ENCODE results near the gene PDPK1. TPM values are rescaled to one million over a fixed set of nuclear protein-coding genes. Genes with fewer than 3 reads are reported as not detected.
"Not testable (repeated sequence)": the region's sequence is repeated elsewhere in the genome, so short reads cannot be mapped to it uniquely, and the experiment has no call there.

Gene PDPK1
- total and polyA plus RNA-seq, 4 donors: 12.1 to 28.1 (median 18.2) TPM

DNA sequence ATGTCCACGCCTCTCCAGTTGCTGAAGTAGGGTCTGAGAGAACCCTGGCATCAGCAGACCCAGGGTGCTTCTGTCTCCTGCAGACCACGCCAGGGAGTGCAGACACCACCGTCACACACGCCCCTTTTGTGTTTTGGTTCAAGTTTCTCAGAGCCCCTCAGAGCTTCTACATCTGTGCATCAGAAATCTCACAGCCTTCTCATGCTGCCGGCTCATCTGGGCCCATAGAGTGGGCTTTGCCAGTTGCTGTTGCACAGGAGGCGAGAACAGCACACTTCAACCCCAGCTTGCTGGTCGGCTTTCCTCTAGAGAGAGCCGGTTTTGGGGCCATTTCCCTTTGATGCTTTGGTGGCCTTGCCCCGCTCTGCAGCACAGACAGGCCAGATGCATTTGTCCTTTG is 60.9 kb downstream of the PDPK1 start:
- no peak overlapping the region for H3K9ac ChIP-seq (ENCODE audit: low read depth in 1 of 2, low read length in 2 of 2)
- peaks cover 0 to 6% (median 1%) of the 10 kb centered on the region in 4 donors for H3K4me1 ChIP-seq (ENCODE audit: control insufficient read depth in 4 of 4, insufficient read depth in 4 of 4, low read length in 3 of 4)
- H3K27me3 ChIP-seq (ENCODE audit: control insufficient read depth in 4 of 4, insufficient read depth in 4 of 4, low read length in 3 of 4): no peaks in the 10 kb centered on the region
- peaks cover 17 to 36% (median 30%) of the 10 kb centered on the region in 4 donors for H3K36me3 ChIP-seq (ENCODE audit: control insufficient read depth in 4 of 4, insufficient read depth in 3 of 4, low read depth in 1 of 4, low read length in 3 of 4)
- DNase-seq (ENCODE audit: low spot score): no peak
- WGBS: 95% methylated on average over 9 of the region's 9 CpGs
- H3K4me3 ChIP-seq (ENCODE audit: low read depth in 1 of 3, low read length in 3 of 3): no peak overlapping the region
- no peaks in the 10 kb centered on the region for H3K9me3 ChIP-seq (ENCODE audit: control insufficient read depth in 4 of 4, low read length in 3 of 4)
- H3K27ac ChIP-seq (ENCODE audit: low read depth in 1 of 2, low read length in 2 of 2): no peak overlapping the region
- no peak for TF ChIP-seq EGR1 (IDR thresholded peaks at IDR 0.05; ENCODE audit: low read depth in 2 of 2)

DNA sequence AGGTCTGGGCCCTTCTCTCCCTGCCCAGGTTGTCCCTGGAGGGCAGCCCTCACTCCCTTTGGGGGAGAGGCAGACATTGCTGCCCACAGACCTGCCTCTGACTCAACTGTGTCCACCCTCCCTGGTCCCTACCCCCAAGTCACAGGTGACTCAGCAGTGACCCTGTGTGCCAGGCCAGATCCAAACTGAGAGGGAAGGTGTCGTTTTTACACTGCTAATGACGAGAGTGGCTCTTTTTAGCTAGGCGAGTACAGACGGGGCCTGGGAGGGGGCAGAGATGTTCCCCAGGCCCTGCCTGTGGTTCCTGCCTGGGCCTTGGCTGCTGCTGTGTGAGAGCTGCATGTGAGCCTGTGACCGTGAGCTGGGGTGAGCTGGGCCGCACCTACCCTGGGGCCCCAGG is 61.3 kb downstream of the PDPK1 start:
- not testable (repeated sequence) for H3K9ac ChIP-seq (ENCODE audit: low read depth in 1 of 2, low read length in 2 of 2)

DNA sequence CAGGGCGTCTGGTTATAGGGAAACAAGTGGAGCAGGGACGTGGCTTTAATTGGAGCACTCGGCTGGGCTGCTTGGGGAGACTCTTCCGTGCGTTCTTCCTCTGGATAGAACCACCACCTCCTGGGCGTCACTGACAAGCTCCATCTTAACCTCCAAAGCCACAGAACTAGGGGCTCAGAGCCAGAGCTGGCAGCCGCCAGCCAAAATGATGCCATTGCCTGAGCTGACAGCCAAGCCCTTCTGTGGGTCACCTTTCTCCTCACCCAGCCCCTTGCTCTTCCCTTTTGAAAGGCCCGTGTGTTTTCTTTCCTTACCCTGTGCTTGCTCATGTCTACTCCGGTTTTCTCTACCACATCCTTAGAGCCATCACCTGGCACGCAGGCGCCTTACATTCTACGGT is 62.0 kb downstream of the PDPK1 start:
- not testable (repeated sequence) for H3K27me3 ChIP-seq (ENCODE audit: control insufficient read depth in 4 of 4, insufficient read depth in 4 of 4, low read length in 3 of 4); H3K9ac ChIP-seq (ENCODE audit: low read depth in 1 of 2, low read length in 2 of 2); H3K4me3 ChIP-seq (ENCODE audit: low read depth in 1 of 3, low read length in 3 of 3); H3K9me3 ChIP-seq (ENCODE audit: control insufficient read depth in 4 of 4, low read length in 3 of 4); H3K4me1 ChIP-seq (ENCODE audit: control insufficient read depth in 4 of 4, insufficient read depth in 4 of 4, low read length in 3 of 4); H3K27ac ChIP-seq (ENCODE audit: low read depth in 1 of 2, low read length in 2 of 2); DNase-seq (ENCODE audit: low spot score)
- H3K36me3 ChIP-seq (ENCODE audit: control insufficient read depth in 4 of 4, insufficient read depth in 3 of 4, low read depth in 1 of 4, low read length in 3 of 4): peaks cover 17 to 36% (median 29%) of the 10 kb centered on the region in 4 donors
- 92% methylated on average over 9 of the region's 12 CpGs for whole genome bisulfite sequencing

More for the DNA sequence above, 61.3 kb downstream of the PDPK1 start:
- not testable (repeated sequence) for DNase-seq (ENCODE audit: low spot score); H3K4me3 ChIP-seq (ENCODE audit: low read depth in 1 of 3, low read length in 3 of 3); H3K9me3 ChIP-seq (ENCODE audit: control insufficient read depth in 4 of 4, low read length in 3 of 4); H3K27me3 ChIP-seq (ENCODE audit: control insufficient read depth in 4 of 4, insufficient read depth in 4 of 4, low read length in 3 of 4); H3K27ac ChIP-seq (ENCODE audit: low read depth in 1 of 2, low read length in 2 of 2); H3K4me1 ChIP-seq (ENCODE audit: control insufficient read depth in 4 of 4, insufficient read depth in 4 of 4, low read length in 3 of 4)
- 94% methylated on average over 4 of the region's 6 CpGs for WGBS
- H3K36me3 ChIP-seq (ENCODE audit: control insufficient read depth in 4 of 4, insufficient read depth in 3 of 4, low read depth in 1 of 4, low read length in 3 of 4): peaks cover 17 to 36% (median 30%) of the 10 kb centered on the region in 4 donors

DNA sequence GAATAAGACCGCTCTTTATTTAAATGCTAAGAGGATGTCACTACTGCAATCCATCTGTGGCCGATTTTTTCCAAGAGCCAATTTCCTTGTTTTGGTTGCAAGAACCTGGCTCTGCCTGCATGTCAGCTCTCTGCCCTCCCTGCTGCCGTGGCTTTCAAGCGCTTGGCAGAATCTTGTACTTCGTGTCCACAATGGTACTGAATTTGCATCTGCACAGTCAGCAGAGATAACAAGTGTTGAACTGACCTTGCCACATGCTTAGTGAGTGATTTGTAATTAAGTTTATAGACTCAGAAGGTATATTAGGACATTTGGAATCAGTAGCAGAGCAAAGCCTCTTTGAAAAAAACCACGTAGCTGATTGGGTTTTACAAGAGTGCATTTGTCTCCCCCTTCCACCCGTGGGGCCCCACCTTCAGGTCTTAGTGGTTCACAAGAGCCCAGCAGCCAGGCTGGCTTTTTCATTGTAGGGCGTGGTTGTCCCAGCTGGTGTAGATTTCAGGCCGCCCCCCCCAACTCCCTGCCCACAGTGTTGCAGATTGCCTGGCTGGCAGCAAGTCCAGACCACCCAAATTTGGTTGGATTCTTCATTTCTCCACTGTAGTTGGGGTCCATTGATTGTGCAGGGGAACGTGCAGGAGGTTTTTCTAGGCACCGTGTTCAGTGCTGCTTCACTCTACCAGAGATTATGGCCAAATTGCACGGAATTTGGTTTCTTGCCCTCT is 63.6 kb downstream of the PDPK1 start:
- not testable (repeated sequence) for H3K27ac ChIP-seq (ENCODE audit: low read depth in 1 of 2, low read length in 2 of 2); H3K9me3 ChIP-seq (ENCODE audit: control insufficient read depth in 4 of 4, low read length in 3 of 4); DNase-seq (ENCODE audit: low spot score); H3K27me3 ChIP-seq (ENCODE audit: control insufficient read depth in 4 of 4, insufficient read depth in 4 of 4, low read length in 3 of 4); H3K9ac ChIP-seq (ENCODE audit: low read depth in 1 of 2, low read length in 2 of 2); H3K4me3 ChIP-seq (ENCODE audit: low read depth in 1 of 3, low read length in 3 of 3); H3K4me1 ChIP-seq (ENCODE audit: control insufficient read depth in 4 of 4, insufficient read depth in 4 of 4, low read length in 3 of 4)
- WGBS: 74% methylated on average over 11 of the region's 12 CpGs
- peaks cover 15 to 26% (median 22%) of the 10 kb centered on the region in 4 donors for H3K36me3 ChIP-seq (ENCODE audit: control insufficient read depth in 4 of 4, insufficient read depth in 3 of 4, low read depth in 1 of 4, low read length in 3 of 4)

DNA sequence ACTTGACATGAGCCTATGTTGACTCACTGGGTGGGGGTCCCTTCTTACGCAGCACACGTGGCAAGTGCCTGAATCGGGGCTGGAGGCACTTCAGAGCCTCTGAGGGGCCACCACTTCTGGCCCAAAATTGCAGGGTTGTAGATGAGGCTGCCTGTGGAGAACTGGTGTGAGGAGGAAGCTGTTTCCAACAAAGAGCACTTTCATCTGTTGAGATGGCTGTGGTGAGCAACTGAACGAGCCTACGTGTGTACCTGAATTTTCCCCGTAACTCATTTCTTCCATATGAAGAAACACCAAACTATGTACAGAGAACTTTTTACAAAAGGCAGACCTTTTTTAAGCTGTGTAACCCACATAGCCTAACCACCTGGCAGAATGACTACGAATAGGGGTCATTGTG is 64.4 kb downstream of the PDPK1 start:
- H3K4me1 ChIP-seq (ENCODE audit: control insufficient read depth in 4 of 4, insufficient read depth in 4 of 4, low read length in 3 of 4); H3K9me3 ChIP-seq (ENCODE audit: control insufficient read depth in 4 of 4, low read length in 3 of 4); H3K27ac ChIP-seq (ENCODE audit: low read depth in 1 of 2, low read length in 2 of 2); H3K9ac ChIP-seq (ENCODE audit: low read depth in 1 of 2, low read length in 2 of 2); DNase-seq (ENCODE audit: low spot score); H3K4me3 ChIP-seq (ENCODE audit: low read depth in 1 of 3, low read length in 3 of 3); H3K27me3 ChIP-seq (ENCODE audit: control insufficient read depth in 4 of 4, insufficient read depth in 4 of 4, low read length in 3 of 4): not testable (repeated sequence)
- H3K36me3 ChIP-seq (ENCODE audit: control insufficient read depth in 4 of 4, insufficient read depth in 3 of 4, low read depth in 1 of 4, low read length in 3 of 4): peaks cover 9 to 19% (median 16%) of the 10 kb centered on the region in 4 donors
- WGBS: 94% methylated on average over 7 of the region's 7 CpGs
